ENCODE data around the gene GOLGA8G. TPM values are rescaled to one million over a fixed set of nuclear protein-coding genes. Genes with fewer than 3 reads are reported as not detected.
A peak's percentile ranks its signal among the peaks of the same experiment; 100 is the strongest.
"Not testable (repeated sequence)": the region's sequence is repeated elsewhere in the genome, so short reads cannot be mapped to it uniquely, and the experiment has no call there.

GOLGA8G gene
- not detected in 2 replicates for total RNA-seq (2021)
- long read RNA-seq: 0 reads

DNA sequence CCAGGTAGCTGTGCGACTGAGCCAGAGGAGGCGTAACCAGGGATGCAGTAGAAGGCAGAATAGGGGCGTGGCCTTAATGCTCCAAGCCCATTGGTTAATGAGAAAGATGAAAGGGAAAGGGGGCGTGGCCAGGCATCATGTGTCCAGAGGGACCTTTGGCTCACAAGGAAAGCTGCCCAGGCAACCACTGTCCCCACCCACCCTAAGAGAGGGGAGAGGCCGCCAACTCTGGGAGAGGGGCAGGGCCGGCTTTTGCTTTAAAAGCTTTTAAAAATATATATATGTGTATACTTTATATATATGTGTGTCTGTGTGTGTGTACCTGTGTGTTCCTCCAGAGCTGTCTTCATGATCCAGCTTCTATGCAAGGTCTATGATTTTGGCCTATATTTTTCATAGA is at the start of gene GOLGA8G:
TSS of gene GOLGA8G (minus strand) at position 18 of the 400 bp plus-strand sequence. CDS start 62 bp downstream, outside the sequence.
- H3K9me3 Mint-ChIP-seq; H4K91ac ChIP-seq (ENCODE audit: insufficient read length, low read depth, low read length); H3T11ph ChIP-seq (ENCODE audit: low read length); H3K36me3 Mint-ChIP-seq (ENCODE audit: insufficient read depth in 1 of 3, low read depth in 3 of 3); H2BK15ac ChIP-seq (ENCODE audit: low read depth, low read length); H2BK12ac ChIP-seq (ENCODE audit: insufficient read length, low read depth, low read length); H2AK5ac ChIP-seq (ENCODE audit: insufficient read length, low read length); H2BK120ac ChIP-seq (ENCODE audit: low read depth, low read length, poor library complexity, severe bottlenecking); H3K18ac ChIP-seq (ENCODE audit: insufficient read length, low read depth, low read length); H4K8ac ChIP-seq (replicated peaks; ENCODE audit: insufficient read length, low read depth, low read length); H3K27ac Mint-ChIP-seq; H3K27me3 ChIP-seq (ENCODE audit: insufficient read depth, low read length); H3K56ac ChIP-seq (ENCODE audit: insufficient read length, low read depth, low read length); H3K14ac ChIP-seq (ENCODE audit: insufficient read depth, low read length); H3K27me3 Mint-ChIP-seq (ENCODE audit: low read depth); H3K4me2 ChIP-seq (ENCODE audit: insufficient read depth, insufficient read length, low read length); H3K4me1 ChIP-seq (ENCODE audit: insufficient read depth, low read length); H3K4ac ChIP-seq (ENCODE audit: low read depth, low read length); H3K23ac ChIP-seq (ENCODE audit: insufficient read length, low read depth, low read length); H3K9me3 ChIP-seq (ENCODE audit: control insufficient read depth, low read depth, low read length); H3K4me1 Mint-ChIP-seq; H2AFZ ChIP-seq (ENCODE audit: low read length); H3K27ac ChIP-seq (ENCODE audit: insufficient read length, low read depth, low read length); H3K79me1 ChIP-seq (ENCODE audit: insufficient read depth, low read depth, low read length, poor library complexity, severe bottlenecking); H3K4me3 Mint-ChIP-seq; H4K5ac ChIP-seq (ENCODE audit: insufficient read length, low read depth, low read length); H3K79me2 ChIP-seq (ENCODE audit: insufficient read depth, low read length); H3K9ac ChIP-seq (ENCODE audit: extremely low read depth, insufficient read length, low read length); H2BK20ac ChIP-seq (ENCODE audit: low read depth, low read length, poor library complexity, severe bottlenecking); H3K23me2 ChIP-seq (ENCODE audit: insufficient read length, low read depth, low read length, poor library complexity, severe bottlenecking); H2BK5ac ChIP-seq (ENCODE audit: insufficient read length, low read length); H4K20me1 ChIP-seq (ENCODE audit: control insufficient read depth, insufficient read depth, insufficient read length): not testable (repeated sequence)
- WGBS (ENCODE audit: extremely low coverage, insufficient read length, low lambda C conversion rate): no CpG with 5 or more reads among the region's 6 CpGs
- DNase-seq: peak; percentile 12

DNA sequence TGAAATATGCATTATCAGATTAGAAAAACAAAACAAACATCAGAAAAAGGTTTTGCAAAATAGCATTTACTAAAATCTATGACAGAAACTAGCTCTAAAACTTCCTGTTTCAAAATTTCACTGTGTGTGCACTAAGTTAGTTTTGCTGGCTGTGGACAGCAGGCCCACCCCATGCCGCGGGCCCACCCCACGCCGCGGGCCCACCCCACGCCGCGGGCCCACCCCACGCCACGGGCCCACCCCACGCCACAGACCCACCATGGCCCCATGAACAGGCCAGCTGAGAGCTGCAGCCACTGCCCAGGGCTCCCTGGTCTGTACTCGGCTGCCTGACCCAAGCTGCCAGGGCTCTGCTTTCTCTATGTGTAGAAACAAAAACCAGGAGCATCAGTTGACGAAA is 40.6 kb upstream of the GOLGA8G start:
- not testable (repeated sequence) for H3K23ac ChIP-seq (ENCODE audit: insufficient read length, low read depth, low read length); DNase-seq; H3K27ac Mint-ChIP-seq

More for the DNA sequence above, 40.6 kb upstream of the GOLGA8G start:
- not testable (repeated sequence) for H3K9ac ChIP-seq (ENCODE audit: extremely low read depth, insufficient read length, low read length); H3K56ac ChIP-seq (ENCODE audit: insufficient read length, low read depth, low read length); H3K9me3 Mint-ChIP-seq; H3K27me3 ChIP-seq (ENCODE audit: insufficient read depth, low read length); H4K8ac ChIP-seq (replicated peaks; ENCODE audit: insufficient read length, low read depth, low read length); H3T11ph ChIP-seq (ENCODE audit: low read length); H4K5ac ChIP-seq (ENCODE audit: insufficient read length, low read depth, low read length); H3K27ac ChIP-seq (ENCODE audit: insufficient read length, low read depth, low read length); H2AFZ ChIP-seq (ENCODE audit: low read length); H3K79me1 ChIP-seq (ENCODE audit: insufficient read depth, low read depth, low read length, poor library complexity, severe bottlenecking); H3K4me2 ChIP-seq (ENCODE audit: insufficient read depth, insufficient read length, low read length); H3K18ac ChIP-seq (ENCODE audit: insufficient read length, low read depth, low read length); H2BK20ac ChIP-seq (ENCODE audit: low read depth, low read length, poor library complexity, severe bottlenecking); H2BK15ac ChIP-seq (ENCODE audit: low read depth, low read length); H3K27me3 Mint-ChIP-seq (ENCODE audit: low read depth); H3K36me3 Mint-ChIP-seq (ENCODE audit: insufficient read depth in 1 of 3, low read depth in 3 of 3); H2BK120ac ChIP-seq (ENCODE audit: low read depth, low read length, poor library complexity, severe bottlenecking); H3K4me1 Mint-ChIP-seq; H3K4me3 Mint-ChIP-seq; H3K4ac ChIP-seq (ENCODE audit: low read depth, low read length); H3K14ac ChIP-seq (ENCODE audit: insufficient read depth, low read length); H2BK12ac ChIP-seq (ENCODE audit: insufficient read length, low read depth, low read length); H3K9me3 ChIP-seq (ENCODE audit: control insufficient read depth, low read depth, low read length); H2AK5ac ChIP-seq (ENCODE audit: insufficient read length, low read length); H4K20me1 ChIP-seq (ENCODE audit: control insufficient read depth, insufficient read depth, insufficient read length); H2BK5ac ChIP-seq (ENCODE audit: insufficient read length, low read length); H3K79me2 ChIP-seq (ENCODE audit: insufficient read depth, low read length); H3K23me2 ChIP-seq (ENCODE audit: insufficient read length, low read depth, low read length, poor library complexity, severe bottlenecking); H3K4me1 ChIP-seq (ENCODE audit: insufficient read depth, low read length); H4K91ac ChIP-seq (ENCODE audit: insufficient read length, low read depth, low read length)
- no CpG with 5 or more reads among the region's 13 CpGs for WGBS (ENCODE audit: extremely low coverage, insufficient read length, low lambda C conversion rate)

All from H9 (cell line).